GM12878 (cell line): ENCODE results near the gene ITSN2. TPM values are rescaled to one million over a fixed set of nuclear protein-coding genes. Genes with fewer than 3 reads are reported as not detected.

Source experiments
- ATAC-seq: fragments of 200-7000 bp; cut with Tn5 transposase; 3 replicates; pipeline ENCODE4 v1.9.1; 2020; ENCODE audit warnings: mild to moderate bottlenecking, moderate library complexity
- BruUV-seq: library from RNA; stranded (reverse); fragments of 400-500 nt; replicated peaks from 2 replicates; lab custom pipeline; 2021; lab: Mats Ljungman, UMichigan
- CTCF ChIA-PET: fragments of 300-600 bp; sonication (Branson Sonifier 250); formaldehyde crosslinking; extraction: SDS; loops from one replicate; lab custom pipeline; 2021; ENCODE audit warnings: inconsistent platforms; lab: Yijun Ruan, JAX
- POLR2A ChIA-PET: fragments of 350-600 bp; formaldehyde crosslinking; extraction: SDS; loops from one replicate; lab custom pipeline; 2021; ENCODE audit warnings: inconsistent platforms; lab: Charles Lee
- RAD21 ChIA-PET: fragments of 300-600 bp; sonication (Branson Sonifier 250); formaldehyde crosslinking; loops from one replicate; lab custom pipeline; 2023; ENCODE audit warnings: antibody characterized with exemption; ENCODE audit not compliant: unreplicated experiment; lab: Charles Lee
- SMC1A ChIA-PET: fragments of 300-600 bp; sonication (Branson Sonifier 250); formaldehyde crosslinking; loops from one replicate; lab custom pipeline; 2023; ENCODE audit not compliant: unreplicated experiment, uncharacterized antibody; lab: Charles Lee
- DNase-seq: peaks from one replicate; pipeline ENCODE4 v3.0.0-alpha.2; 2011; ENCODE audit warnings: low read depth, low spot score
- FAIRE-seq: peaks from 3 replicates; lab custom pipeline; 2011; peaks lifted over from hg19 to GRCh38; lab: Jason Lieb, UNC
- H2AFZ ChIP-seq: 2 replicates; pipeline ENCODE4 v1.6.0; 2011; ENCODE audit warnings: low read depth, low read length, control low read depth; ENCODE audit not compliant: control insufficient read depth
- H3K27ac ChIP-seq: 2 replicates; pipeline ENCODE4 v1.5.1; 2011; ENCODE audit warnings: control low read depth; ENCODE audit not compliant: control insufficient read depth, insufficient read depth
- H3K27me3 ChIP-seq, 2 experiments: replicated peaks in 1 of 2; 2 replicates each; pipeline versions ENCODE4 v1.6.0 to v1.6.1; 2011; ENCODE audit warnings: low read length in 1 of 2; ENCODE audit not compliant: control insufficient read depth in 2 of 2, insufficient read depth in 2 of 2
- H3K36me3 ChIP-seq, 2 experiments: 2 replicates each; pipeline ENCODE4 v1.5.1; 2011; ENCODE audit warnings: low read length in 1 of 2; ENCODE audit not compliant: control insufficient read depth in 2 of 2, insufficient read depth in 2 of 2
- H3K4me1 ChIP-seq: 2 replicates; pipeline ENCODE4 v1.6.1; 2011; ENCODE audit warnings: mild to moderate bottlenecking, low read length, moderate library complexity, mixed read lengths; ENCODE audit not compliant: control insufficient read depth, insufficient read depth
- H3K4me2 ChIP-seq: 2 replicates; pipeline ENCODE4 v1.6.0; 2011; ENCODE audit warnings: control low read depth; ENCODE audit not compliant: control insufficient read depth, insufficient read depth
- H3K4me3 ChIP-seq: fragments of 200-600 bp; sonication (generic); 2 replicates; pipeline ENCODE4 v1.5.1; 2016
- H3K79me2 ChIP-seq: 2 replicates; pipeline ENCODE4 v1.6.0; 2011; ENCODE audit warnings: low read length; ENCODE audit not compliant: control insufficient read depth, insufficient read depth
- H3K9ac ChIP-seq: 2 replicates; pipeline ENCODE4 v1.8.0; 2011; ENCODE audit warnings: low read length, control low read depth, mixed read lengths; ENCODE audit not compliant: control insufficient read depth, insufficient read depth
- H3K9me3 ChIP-seq: replicated peaks from 3 replicates; pipeline ENCODE4 v1.5.1; 2011; ENCODE audit warnings: mild to moderate bottlenecking, low read length; ENCODE audit not compliant: control insufficient read depth, insufficient read depth
- H4K20me1 ChIP-seq: 2 replicates; pipeline ENCODE4 v1.6.0; 2011; ENCODE audit not compliant: control insufficient read depth, insufficient read depth
- FOS ChIP-seq: IDR thresholded peaks from 3 replicates; pipeline ENCODE4 v1.6.1; 2011; ENCODE audit warnings: borderline replicate concordance; ENCODE audit not compliant: insufficient read length; ENCODE audit errors: extremely low read depth
- JUND ChIP-seq: IDR thresholded peaks from 2 replicates; pipeline ENCODE4 v1.6.1; 2012; ENCODE audit warnings: low read depth, mild to moderate bottlenecking, low read length, improper control_type of control experiment, moderate library complexity
- MTA2 ChIP-seq: fragments of 450-650 bp; IDR thresholded peaks from 2 replicates; pipeline ENCODE4 v1.6.1; 2016; ENCODE audit warnings: low read depth, mild to moderate bottlenecking, moderate library complexity
- POLR2AphosphoS2 ChIP-seq: IDR thresholded peaks from 2 replicates; pipeline ENCODE4 v1.6.1; 2011; ENCODE audit warnings: low read depth, mild to moderate bottlenecking, low read length, improper control_type of control experiment, moderate library complexity
- POLR2AphosphoS5 ChIP-seq: IDR thresholded peaks from 2 replicates; pipeline ENCODE4 v1.6.1; 2011; ENCODE audit warnings: mild to moderate bottlenecking, low read length, inconsistent platforms
- POU2F2 ChIP-seq: IDR thresholded peaks from 3 replicates; pipeline ENCODE4 v1.6.1; 2011; ENCODE audit warnings: low read depth, mild to moderate bottlenecking, low read length, borderline replicate concordance
- RAD51 ChIP-seq: fragments of 450-650 bp; IDR thresholded peaks from 2 replicates; pipeline ENCODE4 v1.6.1; 2016; ENCODE audit warnings: moderate library complexity, mild to moderate bottlenecking, inconsistent platforms
- RBBP5 ChIP-seq: fragments of 200-600 bp; sonication (generic); conservative IDR thresholded peaks from 2 replicates; pipeline ENCODE4 v1.6.1; 2016
- RUNX3 ChIP-seq: IDR thresholded peaks from 2 replicates; pipeline ENCODE4 v1.6.1; 2012; ENCODE audit warnings: low read length, inconsistent platforms
- SMARCA5 ChIP-seq: fragments of 450-650 bp; IDR thresholded peaks from 2 replicates; pipeline ENCODE4 v1.6.1; 2017; ENCODE audit warnings: mild to moderate bottlenecking
- SRF ChIP-seq, 2 experiments: IDR thresholded peaks; 2 replicates each; pipeline ENCODE4 v1.6.1; 2011; ENCODE audit warnings: low read depth in 2 of 2, low read length in 2 of 2, mild to moderate bottlenecking in 1 of 2, moderate library complexity in 1 of 2
- TCF12 ChIP-seq: IDR thresholded peaks from 2 replicates; pipeline ENCODE4 v1.6.1; 2011; ENCODE audit warnings: low read depth, mild to moderate bottlenecking, low read length
- WGBS: methylation state at CpG from one replicate; pipeline ENCODE4 v1.1.6; 2016; ENCODE audit warnings: low lambda C conversion rate; ENCODE audit not compliant: insufficient replicate concordance, insufficient coverage; ENCODE audit errors: missing lambda C conversion rate; 5-methylcytosine and 5-hydroxymethylcytosine counted together
- in situ Hi-C: fragments of 300-500 bp; cut with MboI; formaldehyde crosslinking; loops from 9 replicates; pipeline ENCODE4 v1.14.3; 2018; ENCODE audit warnings: mixed read lengths
- intact Hi-C: fragments of 100-400 bp; cut with micrococcal nuclease; formaldehyde crosslinking; loops from one replicate; pipeline ENCODE4 v1.14.2; 2022; ENCODE audit not compliant: unreplicated experiment
- polyA plus RNA-seq, 11 experiments: library from polyadenylated mRNA; depleted of rRNA in 4 of 11; unstranded in 6 of 11; stranded (reverse) in 5 of 11; fragments of >200 nt; fragmentation: Nextera tagmentation in 4 of 11; fragmentation: Illumina TruSeq in 1 of 11; extraction: Ambion mirVana in 4 of 11; extraction: Trizol in 1 of 11; gene quantifications; 1 replicate in 1 of 11; 2 replicates in 10 of 11; pipeline versions ENCODE4 v1.2.1 to v1.2.3, GENCODE V29; 2011 to 2016; ENCODE audit warnings: inconsistent platforms in 2 of 11, missing spikeins in 2 of 11, low read depth in 1 of 11
- total RNA-seq, 4 experiments: library from RNA; depleted of rRNA in 3 of 4; stranded (reverse); fragments of >200 nt in 3 of 4; fragmentation: Illumina TruSeq in 1 of 4; extraction: Trizol in 1 of 4; gene quantifications; 2 replicates each; pipeline versions ENCODE4 v1.2.1 to v1.2.3, GENCODE V29; 2013 to 2021
- TF ChIP-seq, protein P1 (sequence below): fragments of 450-650 bp; IDR thresholded peaks from 2 replicates; pipeline ENCODE4 v1.6.1; 2018; ENCODE audit warnings: borderline replicate concordance, mild to moderate bottlenecking; ENCODE audit not compliant: partially characterized antibody

Gene ITSN2
- total and polyA plus RNA-seq, 10 of the 15 experiments (the other 5 are each of a cell fraction or from before 2014, with no cell fraction given), result 20.5 to 80.0 (median 54.7) TPM

DNA sequence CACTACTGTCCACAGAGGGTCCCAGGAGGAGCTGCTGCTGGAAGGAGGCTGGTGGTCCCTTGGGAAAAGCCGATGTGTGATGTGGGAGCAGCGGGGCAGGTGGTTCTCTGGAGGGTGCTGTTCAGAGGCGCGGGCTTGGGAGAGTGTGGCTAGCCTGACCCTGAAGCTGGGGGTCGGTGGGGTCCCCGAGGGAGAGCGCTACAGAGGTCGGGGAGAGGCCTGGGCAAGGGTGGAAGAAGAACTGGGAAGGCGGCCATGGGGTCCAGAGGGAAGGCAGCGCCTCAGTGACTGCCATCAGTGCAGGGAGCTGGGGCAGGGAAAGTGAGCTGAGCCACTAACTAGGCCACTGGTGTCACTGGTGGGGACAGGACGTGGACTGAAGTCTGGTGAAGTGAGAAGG is 153.0 kb downstream of the ITSN2 start:
- no peaks in the 10 kb centered on the region for H3K4me1 ChIP-seq
- CTCF ChIA-PET, result no interaction called here
- WGBS, result 87% methylated on average over 10 of the region's 11 CpGs
- in situ Hi-C loops, result no loop called here
- SMC1A ChIA-PET, result interaction anchor here (1.4 kb wide), 1 partner anchor 26 kb away, joined by 4 read pairs; no protein-coding TSS in a partner anchor
- no peak for TF ChIP-seq POU2F2
- no peak for TF ChIP-seq RAD51
- intact Hi-C loops, result no loop called here
- no peaks in the 10 kb centered on the region for H3K27me3 ChIP-seq
- no TSS peak for BruUV-seq
- RAD21 ChIA-PET, result no interaction called here
- DNase-seq (no peak), ATAC-seq (no peak), FAIRE-seq (no peak)
- H3K4me2 ChIP-seq, result no peak overlapping the region
- H3K4me3 ChIP-seq, result no peak overlapping the region
- no peaks in the 10 kb centered on the region for H4K20me1 ChIP-seq
- H3K79me2 ChIP-seq, result no peaks in the 10 kb centered on the region
- H3K9me3 ChIP-seq, result no peaks in the 10 kb centered on the region
- no peak overlapping the region for H3K9ac ChIP-seq
- no peak overlapping the region for H2AFZ ChIP-seq
- peaks cover 11 to 32% of the 10 kb centered on the region in 2 experiments for H3K36me3 ChIP-seq
- no peak overlapping the region for H3K27ac ChIP-seq
- POLR2A ChIA-PET, result no interaction called here

DNA sequence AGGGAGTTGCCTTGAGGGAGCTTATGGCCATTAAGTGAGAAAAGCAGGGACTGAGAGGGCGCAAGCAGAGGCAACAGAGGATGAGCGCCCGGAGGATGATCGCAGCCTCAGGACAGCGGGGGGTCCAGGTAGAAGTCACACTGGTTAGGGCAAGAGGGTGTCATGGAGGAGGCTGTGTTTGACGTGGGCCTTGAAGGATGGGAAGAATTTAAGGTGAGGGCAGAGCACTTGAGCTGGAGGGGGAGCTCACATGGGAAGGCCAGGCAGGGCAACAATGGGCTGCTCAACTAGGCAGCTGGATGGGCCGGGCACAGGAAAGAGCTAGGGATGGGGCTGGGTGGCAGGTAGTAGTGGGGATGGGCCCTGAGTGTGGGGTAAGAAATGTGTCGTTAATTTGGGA is 153.6 kb downstream of the ITSN2 start:
- SMC1A ChIA-PET, result interaction anchor here (0.6 to 1.4 kb wide), 3 partner anchors 22 to 57 kb away, joined by 3 to 4 read pairs (median 3); no protein-coding TSS in a partner anchor
- Histone ChIP-seq H3K4me3 (no peak overlapping the region), H3K27ac (no peak overlapping the region), H3K9ac (no peak overlapping the region), H3K27me3 (no peaks in the 10 kb centered on the region), H3K4me1 (no peaks in the 10 kb centered on the region), H3K79me2 (no peaks in the 10 kb centered on the region), H3K9me3 (no peaks in the 10 kb centered on the region), H3K4me2 (no peak overlapping the region), H3K36me3 (peaks cover 11 to 29% of the 10 kb centered on the region in 2 experiments), H2AFZ (no peak overlapping the region), H4K20me1 (no peaks in the 10 kb centered on the region)
- no peak for TF ChIP-seq JUND
- TF ChIP-seq SRF (IDR thresholded peaks at IDR 0.05; ENCODE audit: low read depth in 2 of 2, low read length in 2 of 2), result no peak
- no peak for TF ChIP-seq RUNX3
- TF ChIP-seq MTA2, result no peak
- no peak for TF ChIP-seq POLR2AphosphoS2
- TF ChIP-seq RBBP5, result no peak
- TF ChIP-seq SMARCA5, result no peak
- TF ChIP-seq, protein P1, sequence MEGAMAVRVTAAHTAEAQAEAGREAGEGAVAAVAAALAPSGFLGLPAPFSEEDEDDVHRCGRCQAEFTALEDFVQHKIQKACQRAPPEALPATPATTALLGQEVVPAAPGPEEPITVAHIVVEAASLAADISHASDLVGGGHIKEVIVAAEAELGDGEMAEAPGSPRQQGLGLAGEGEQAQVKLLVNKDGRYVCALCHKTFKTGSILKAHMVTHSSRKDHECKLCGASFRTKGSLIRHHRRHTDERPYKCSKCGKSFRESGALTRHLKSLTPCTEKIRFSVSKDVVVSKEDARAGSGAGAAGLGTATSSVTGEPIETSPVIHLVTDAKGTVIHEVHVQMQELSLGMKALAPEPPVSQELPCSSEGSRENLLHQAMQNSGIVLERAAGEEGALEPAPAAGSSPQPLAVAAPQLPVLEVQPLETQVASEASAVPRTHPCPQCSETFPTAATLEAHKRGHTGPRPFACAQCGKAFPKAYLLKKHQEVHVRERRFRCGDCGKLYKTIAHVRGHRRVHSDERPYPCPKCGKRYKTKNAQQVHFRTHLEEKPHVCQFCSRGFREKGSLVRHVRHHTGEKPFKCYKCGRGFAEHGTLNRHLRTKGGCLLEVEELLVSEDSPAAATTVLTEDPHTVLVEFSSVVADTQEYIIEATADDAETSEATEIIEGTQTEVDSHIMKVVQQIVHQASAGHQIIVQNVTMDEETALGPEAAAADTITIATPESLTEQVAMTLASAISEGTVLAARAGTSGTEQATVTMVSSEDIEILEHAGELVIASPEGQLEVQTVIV, result no peak
- no peak for TF ChIP-seq POLR2AphosphoS5
- TF ChIP-seq TCF12, result no peak
- no peak for TF ChIP-seq FOS
- intact Hi-C loops (no loop called here), in situ Hi-C loops (no loop called here)
- WGBS, result 87% methylated on average over 8 of the region's 8 CpGs
- RAD21 ChIA-PET, result no interaction called here
- POLR2A ChIA-PET, result no interaction called here
- CTCF ChIA-PET, result interaction anchor here (0.6 kb wide), 1 partner anchor 411 kb away, joined by 3 read pairs; no protein-coding TSS in a partner anchor
- ATAC-seq, result no peak
- FAIRE-seq, result no peak
- DNase-seq, result no peak
- BruUV-seq, result no TSS peak
